Panc1 (cell line): Measurements from ENCODE around the gene PKMYT1.

Experiments
- CTCF ChIP-seq: fragments of 450-650 bp; IDR thresholded peaks from 2 replicates; pipeline ENCODE4 v1.5.1; 2017; ENCODE audit warnings: mild to moderate bottlenecking
- POLR2AphosphoS5 ChIP-seq: IDR thresholded peaks from 2 replicates; pipeline ENCODE4 v1.6.1; 2012; ENCODE audit warnings: mild to moderate bottlenecking, low read depth, low read length, moderate library complexity
- REST ChIP-seq, 2 experiments: IDR thresholded peaks; 2 replicates each; pipeline ENCODE4 v1.6.1; 2011 to 2012; ENCODE audit warnings: low read depth in 2 of 2, control low read depth in 1 of 2, low read length in 1 of 2, mild to moderate bottlenecking in 1 of 2, moderate library complexity in 1 of 2; ENCODE audit not compliant: insufficient read depth in 1 of 2
- SIN3A ChIP-seq: IDR thresholded peaks from 2 replicates; pipeline ENCODE4 v1.6.1; 2012; ENCODE audit warnings: low read depth, mild to moderate bottlenecking, low read length, moderate library complexity, borderline replicate concordance; ENCODE audit not compliant: insufficient read depth
- TCF7L2 ChIP-seq: IDR thresholded peaks from 2 replicates; pipeline ENCODE4 v1.6.1; 2011; ENCODE audit warnings: mild to moderate bottlenecking, low read depth, low read length, inconsistent platforms

DNA sequence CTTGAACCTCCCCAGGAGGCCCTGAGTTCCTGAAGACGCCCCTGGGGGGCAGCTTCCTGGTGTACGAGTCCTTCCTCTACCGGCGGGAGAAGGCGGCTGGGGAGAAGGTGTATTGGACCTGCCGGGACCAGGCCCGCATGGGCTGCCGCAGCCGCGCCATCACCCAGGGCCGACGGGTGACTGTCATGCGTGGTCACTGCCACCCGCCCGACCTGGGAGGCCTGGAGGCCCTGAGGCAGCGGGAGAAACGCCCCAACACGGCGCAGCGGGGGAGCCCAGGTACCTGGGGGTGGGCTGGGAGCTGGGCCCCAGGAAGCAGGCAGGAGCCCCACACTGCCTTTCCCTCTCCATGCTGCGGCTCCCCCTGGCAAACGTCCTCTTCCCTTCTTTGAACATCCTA, 46.5 kb downstream of the PKMYT1 start:
- TF ChIP-seq CTCF (no peak), REST (IDR thresholded peaks at IDR 0.05; ENCODE audit: insufficient read depth in 1 of 2, low read depth in 2 of 2, low read length in 1 of 2) (no peak), SIN3A (no peak), TCF7L2 (no peak), POLR2AphosphoS5 (no peak)
